ENCODE data around the gene CENPS. TPM values are rescaled to one million over a fixed set of nuclear protein-coding genes. Genes with fewer than 3 reads are reported as not detected.

CENPS gene
- total and polyA plus RNA-seq, 9 of the 15 experiments (the other 6 are each of a cell fraction or from before 2014, with no cell fraction given), result 10.2 to 36.0 (median 26.0) TPM

- Histone ChIP-seq H3K9me3 (replicated peaks; ENCODE audit: control insufficient read depth, insufficient read depth, low read depth, low read length) (no peaks in the 10 kb centered on the region), H3K79me2 (ENCODE audit: control insufficient read depth, insufficient read depth, low read length) (no peaks in the 10 kb centered on the region), H3K4me1 (replicated peaks in 1 of 2; ENCODE audit: control insufficient read depth in 2 of 2, insufficient read depth in 2 of 2, low read length in 2 of 2) (peaks cover 3 to 11% of the 10 kb centered on the region in 2 experiments; a peak in 2 of 5 replicates), H3K27ac (ENCODE audit: extremely low read depth, low read depth, low read length) (peak overlapping the region; percentile 36; the same call in 2 of the 3 replicates), H3K36me3 (ENCODE audit: control insufficient read depth, insufficient read depth, low read length) (no peaks in the 10 kb centered on the region), H3K9ac (ENCODE audit: insufficient read depth in 1 of 2, low read depth in 2 of 2, low read length in 2 of 2) (no peak overlapping the region), H3K27me3 (ENCODE audit: control insufficient read depth in 2 of 2, insufficient read depth in 2 of 2, low read length in 2 of 2) (no peaks in the 10 kb centered on the region), H3K4me3 (no peak overlapping the region), H4K20me1 (replicated peaks; ENCODE audit: control insufficient read depth, insufficient read depth, low read length) (no peaks in the 10 kb centered on the region), H3K9me1 (ENCODE audit: control insufficient read depth, insufficient read depth, low read length) (no peaks in the 10 kb centered on the region), H3K4me2 (ENCODE audit: insufficient read depth, low read length) (no peak overlapping the region), H2AFZ (ENCODE audit: low read depth, low read length) (no peak overlapping the region)
- no TSS peak for BruUV-seq (replicated peaks)
- in situ Hi-C loops (cut with MboI), result no loop called here
- FAIRE-seq (no peak), ATAC-seq (no peak), DNase-seq (ENCODE audit: extremely low read depth in 1 of 4, low spot score in 3 of 4) (no peak)
- no peak for TF ChIP-seq ZNF444 (CRISPR knock-in tag; IDR thresholded peaks at IDR 0.05)
- TF ChIP-seq ZNF384 (IDR thresholded peaks at IDR 0.05; ENCODE audit: low read depth, low read length), result 0 out of 2 replicates have a peak, but pooled peaks have one; percentile 39
- WGBS (ENCODE audit: insufficient coverage, low coverage, missing lambda C conversion rate), result 62% methylated on average over 12 of the region's 12 CpGs
- intact Hi-C loops (cut with micrococcal nuclease), result no loop called here
- CTCF ChIA-PET (ENCODE audit: low intra/inter-chr PET ratio), result interaction anchor here (1.1 kb wide), 1 partner anchor 42 kb away, joined by 4 read pairs; no protein-coding TSS in a partner anchor
- POLR2A ChIA-PET, result interaction anchor here (0.6 to 4.2 kb wide), 6 partner anchors 9 to 250 kb away, joined by 3 to 29 read pairs (median 4); partner anchors contain the start of genes CENPS and PGD
Measured at GRCh38 chr1:10386761-10387676, 43.2 kb upstream of the CENPS start.

Measured in K562 (cell line).